Suppressor macrophage (primary cell): ENCODE results near the gene CALB2.
"Not testable (repeated sequence)": the region's sequence is repeated elsewhere in the genome, so short reads cannot be mapped to it uniquely, and the experiment has no call there.

Experiments
- DNase-seq, 4 experiments: peaks; one replicate each; pipeline ENCODE4 v3.0.0-alpha.2; 2020 to 2022
- total RNA-seq, 17 experiments: gene quantifications; one replicate each; lab custom pipeline; 2026; ENCODE audit warnings: mixed read lengths in 6 of 17, inconsistent platforms in 3 of 17; lab: John Stamatoyannopoulos, UW

CALB2 gene, protein sequence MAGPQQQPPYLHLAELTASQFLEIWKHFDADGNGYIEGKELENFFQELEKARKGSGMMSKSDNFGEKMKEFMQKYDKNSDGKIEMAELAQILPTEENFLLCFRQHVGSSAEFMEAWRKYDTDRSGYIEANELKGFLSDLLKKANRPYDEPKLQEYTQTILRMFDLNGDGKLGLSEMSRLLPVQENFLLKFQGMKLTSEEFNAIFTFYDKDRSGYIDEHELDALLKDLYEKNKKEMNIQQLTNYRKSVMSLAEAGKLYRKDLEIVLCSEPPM
- total RNA-seq: 0 to 1.3 (median 0) reads per million in 17 experiments

DNA sequence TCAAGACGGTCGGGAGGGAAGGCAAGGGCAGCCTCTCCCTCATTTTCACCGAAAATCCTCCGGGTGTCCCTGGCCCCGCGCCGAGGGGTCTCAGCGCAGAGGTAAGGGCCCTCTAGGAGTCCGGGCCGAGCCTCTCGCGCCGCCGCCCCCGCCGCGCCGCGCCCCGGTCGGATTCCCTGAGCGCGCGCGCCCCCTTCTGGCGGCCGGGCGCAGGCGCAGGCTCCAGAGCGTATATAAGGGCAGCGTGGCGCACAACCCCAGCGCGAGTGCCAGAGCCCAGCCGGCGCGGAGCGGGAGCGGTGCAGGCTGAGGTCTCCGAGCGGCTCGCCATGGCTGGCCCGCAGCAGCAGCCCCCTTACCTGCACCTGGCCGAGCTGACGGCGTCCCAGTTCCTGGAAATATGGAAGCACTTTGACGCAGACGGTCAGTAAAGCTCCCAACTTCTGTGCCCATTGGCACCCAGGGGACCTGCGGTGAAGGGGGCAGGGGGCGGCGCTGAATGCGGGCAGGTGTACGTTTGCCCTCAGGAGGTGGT lies at the start of gene CALB2:
Gene CALB2, plus strand, starts transcription at position 260 of the 535 bp plus-strand sequence. Its CDS starts 70 bp downstream, at position 330.
- peak; percentile 66 to 88 (median 82) for DNase-seq

DNA sequence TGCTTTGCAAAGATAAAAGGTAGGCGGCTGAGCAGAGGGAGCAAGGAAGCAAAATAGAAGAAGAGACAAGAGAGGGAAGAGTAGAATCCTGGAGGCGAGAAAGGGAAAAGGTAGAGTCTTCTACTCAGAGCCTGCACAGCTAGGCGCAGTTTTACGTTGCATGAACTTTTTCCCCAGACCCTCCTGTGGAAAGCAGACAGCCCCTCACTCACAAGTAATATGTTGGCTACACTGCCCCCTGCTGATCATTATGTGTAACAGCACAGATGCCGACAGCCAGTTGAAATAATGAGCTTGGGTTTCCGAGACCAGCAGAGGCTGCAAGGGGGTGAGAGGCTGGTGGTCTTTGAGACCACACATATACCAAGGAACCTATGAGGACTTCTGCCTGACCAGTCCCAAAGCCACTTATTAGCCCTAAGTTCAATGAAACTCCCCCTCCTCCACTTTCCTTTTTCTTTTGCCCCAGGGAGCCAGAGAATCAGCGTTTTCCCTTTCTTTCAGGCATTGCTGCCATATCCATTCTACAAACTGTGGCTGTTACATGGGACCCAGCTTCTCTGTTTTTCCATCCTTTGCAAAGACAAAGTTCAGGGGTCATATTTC lies 46.9 kb upstream of the CALB2 start:
- DNase-seq: peak; percentile 41 to 55 (median 42)

DNA sequence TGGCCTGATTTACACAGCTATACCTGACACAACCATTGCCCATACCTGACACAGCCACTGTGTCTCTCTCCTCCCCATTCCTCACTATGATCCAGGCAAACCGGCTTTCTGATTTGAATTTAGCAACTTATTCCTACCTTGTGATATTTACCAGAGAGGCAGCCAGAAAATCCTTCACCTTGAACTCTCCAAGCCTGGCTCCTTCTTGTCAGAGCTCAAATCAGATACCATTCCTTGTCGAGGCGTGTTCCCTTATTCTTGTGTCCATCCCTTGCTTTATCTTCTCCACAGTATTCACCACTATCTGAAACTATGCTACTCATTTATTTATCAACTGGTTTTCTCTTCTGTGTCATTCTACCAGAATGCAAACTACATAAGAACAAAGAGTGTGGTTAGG lies 44.9 kb upstream of the CALB2 start:
- DNase-seq: not testable (repeated sequence)

DNA sequence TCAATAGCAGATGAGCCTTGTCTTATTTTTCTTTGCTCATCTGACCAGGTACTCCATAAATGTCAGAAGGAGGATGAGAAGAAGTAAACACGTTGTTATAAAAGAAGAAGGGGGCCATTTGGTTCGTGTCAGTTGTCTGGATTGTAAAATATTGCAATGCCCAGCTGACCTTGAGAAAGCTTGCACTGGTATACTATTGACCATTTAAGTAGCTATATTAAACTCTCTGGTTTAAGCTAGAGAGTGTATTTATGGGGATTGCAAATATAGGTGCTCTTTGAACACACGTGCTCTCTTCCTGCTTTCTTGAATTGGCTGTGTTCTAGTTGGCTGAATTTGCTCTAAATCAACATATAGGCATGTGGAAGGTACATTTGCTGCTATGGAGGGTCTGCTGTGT lies 43.3 kb upstream of the CALB2 start:
- no peak for DNase-seq

DNA sequence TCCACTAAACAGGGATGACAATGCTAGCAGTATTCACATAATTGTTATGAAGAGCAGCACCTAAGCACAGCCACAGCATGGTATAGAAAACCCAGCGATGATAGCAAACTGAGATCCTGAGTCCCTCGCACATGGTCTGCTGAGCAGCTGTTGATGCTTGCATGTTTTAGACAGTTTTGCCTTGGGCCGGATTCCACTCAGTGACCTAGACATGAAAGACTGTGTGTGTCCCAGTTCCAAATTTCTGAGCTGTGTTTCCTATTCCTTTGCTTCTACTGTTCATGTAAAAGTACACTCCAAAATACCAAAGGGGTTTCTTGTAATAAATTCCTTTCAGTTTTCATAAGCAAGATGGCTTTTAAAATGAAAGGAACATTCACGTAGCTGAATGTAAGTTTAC lies 38.5 kb upstream of the CALB2 start:
- DNase-seq: no peak

DNA sequence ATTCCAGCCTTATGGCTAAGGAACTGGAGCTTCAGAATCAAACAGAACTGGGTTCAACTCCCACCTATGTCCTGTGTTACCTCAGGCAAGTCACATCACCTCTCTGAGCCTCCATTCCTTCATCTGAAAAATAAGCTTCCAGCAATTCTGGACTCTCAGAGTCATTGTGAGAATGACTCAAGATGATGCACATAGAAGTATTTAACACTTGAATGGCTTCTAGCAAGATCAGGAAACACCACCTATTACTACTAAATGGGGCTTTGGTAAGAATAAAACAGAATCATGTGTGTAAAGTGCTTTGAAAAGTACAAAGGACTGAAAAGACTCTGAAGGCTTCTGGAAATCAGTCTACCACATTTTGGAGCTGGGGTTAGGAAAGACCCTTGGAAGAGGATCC lies 30.8 kb upstream of the CALB2 start:
- DNase-seq: no peak

DNA sequence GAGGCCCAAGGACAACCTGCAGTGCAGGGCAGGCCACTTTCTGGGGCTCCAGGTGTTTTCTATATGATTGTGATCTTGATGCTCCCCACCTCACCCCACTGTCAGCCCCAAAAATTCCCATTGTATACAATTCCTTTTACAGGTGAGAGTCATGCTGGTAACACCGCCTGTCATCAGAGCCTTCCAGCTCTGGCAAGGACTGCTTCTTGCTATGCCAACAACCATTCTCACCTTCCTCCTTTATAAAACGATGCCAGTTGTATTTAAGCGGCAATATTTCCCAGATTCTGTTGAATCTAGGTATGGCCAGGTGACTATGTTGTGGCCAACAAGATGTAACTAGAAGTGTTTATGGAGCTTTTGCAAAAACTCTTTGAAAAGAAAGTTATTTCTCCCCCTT lies 30.4 kb upstream of the CALB2 start:
- no peak for DNase-seq

DNA sequence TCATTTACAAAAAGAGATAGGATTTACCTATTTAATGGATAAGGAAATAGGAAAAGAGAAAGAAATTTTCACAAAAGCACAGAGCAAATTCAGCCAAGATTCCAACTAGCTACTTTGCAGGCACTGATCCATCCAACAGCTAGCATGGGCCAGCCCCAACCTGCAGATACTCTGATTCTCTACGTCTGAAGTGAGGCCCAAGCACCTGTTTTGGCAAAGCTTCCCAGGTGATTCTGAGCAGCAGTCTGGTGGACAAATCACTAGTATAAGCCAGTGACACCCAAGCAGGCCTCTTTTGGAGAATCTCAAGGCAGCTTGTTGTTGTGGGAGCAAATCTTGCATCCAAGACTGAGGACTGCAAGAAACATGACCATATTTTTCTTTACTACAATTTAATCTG lies 20.9 kb upstream of the CALB2 start:
- DNase-seq: no peak

DNA sequence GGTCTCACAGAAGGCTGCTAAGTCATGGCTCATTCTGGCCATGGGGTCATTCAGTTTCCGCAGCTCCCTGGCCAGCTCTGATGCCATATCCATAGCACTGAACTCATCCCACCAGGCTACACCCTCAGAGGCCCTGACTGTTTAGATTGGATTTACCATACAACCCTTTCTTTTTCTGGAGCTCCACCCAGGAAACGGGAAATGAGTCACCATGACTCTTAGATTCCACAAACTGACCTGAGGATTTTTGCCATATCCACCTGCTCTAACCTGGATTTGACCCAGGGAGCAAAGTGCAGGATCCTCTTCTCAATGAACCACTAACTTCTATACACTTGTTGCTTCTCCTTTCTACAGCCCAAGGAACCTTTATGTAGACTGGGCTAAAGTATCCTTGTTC lies 20.3 kb upstream of the CALB2 start:
- DNase-seq: no peak

DNA sequence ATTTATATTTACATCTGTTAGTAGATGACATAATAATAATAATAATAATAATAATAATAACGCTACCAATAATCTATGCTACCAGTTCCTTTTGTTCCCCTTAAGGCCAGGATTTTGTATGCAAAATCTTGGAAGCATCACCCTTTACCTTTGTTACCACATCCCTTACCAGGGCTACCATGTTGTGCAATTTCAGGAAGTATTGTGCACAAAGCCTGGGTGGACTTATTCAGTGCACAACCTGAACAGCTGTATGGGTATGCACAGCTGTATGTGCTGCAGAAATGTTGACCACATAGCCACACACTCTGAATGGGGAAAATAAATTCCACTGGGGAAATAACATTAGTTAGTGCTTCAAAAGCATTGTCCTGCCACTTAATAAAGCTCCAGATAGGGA lies 19.9 kb upstream of the CALB2 start:
- DNase-seq: no peak

DNA sequence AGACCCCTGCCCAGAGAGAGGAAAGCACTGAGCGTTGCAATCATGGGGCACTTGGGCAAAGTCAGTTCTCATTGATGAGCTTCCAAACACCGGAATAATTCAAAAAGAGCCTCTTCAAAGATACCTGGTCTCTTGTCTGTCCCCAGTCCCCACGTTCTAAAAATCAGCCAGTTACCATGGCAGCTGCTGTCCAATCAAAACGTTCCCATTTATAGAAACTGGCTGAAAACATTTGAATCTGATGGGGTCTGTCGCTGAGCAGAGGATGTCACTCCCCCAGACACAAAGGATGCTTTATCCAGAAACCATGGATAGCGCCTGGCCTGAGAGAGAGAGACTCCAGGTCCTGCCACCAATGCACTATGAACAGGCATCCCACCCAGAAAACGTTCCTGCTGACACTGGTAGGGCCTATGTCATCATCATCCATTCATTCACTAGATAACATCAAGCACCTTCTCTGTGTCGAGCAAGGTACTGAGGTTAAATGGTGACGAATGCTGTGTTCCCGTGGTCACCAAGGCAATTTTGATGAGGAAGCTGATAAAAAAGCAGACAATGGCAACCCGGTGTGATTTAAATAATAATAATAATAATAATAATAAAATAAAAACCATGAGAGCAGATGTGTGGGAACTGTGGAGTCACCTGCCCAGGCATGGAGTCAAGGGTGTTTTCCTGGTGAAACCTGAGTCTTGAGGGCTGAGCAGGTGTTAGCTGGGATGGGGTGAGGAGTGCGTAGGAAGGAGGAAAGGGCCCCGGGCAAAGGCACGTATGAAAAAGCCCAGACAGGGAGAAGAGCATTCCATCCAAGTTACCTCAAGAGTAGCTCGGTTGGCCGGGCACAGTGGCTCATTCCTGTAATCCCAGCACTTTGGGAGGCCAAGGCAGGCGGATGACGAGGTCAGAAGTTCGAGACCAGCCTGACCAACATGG lies 19.0 kb upstream of the CALB2 start:
- DNase-seq: no peak

DNA sequence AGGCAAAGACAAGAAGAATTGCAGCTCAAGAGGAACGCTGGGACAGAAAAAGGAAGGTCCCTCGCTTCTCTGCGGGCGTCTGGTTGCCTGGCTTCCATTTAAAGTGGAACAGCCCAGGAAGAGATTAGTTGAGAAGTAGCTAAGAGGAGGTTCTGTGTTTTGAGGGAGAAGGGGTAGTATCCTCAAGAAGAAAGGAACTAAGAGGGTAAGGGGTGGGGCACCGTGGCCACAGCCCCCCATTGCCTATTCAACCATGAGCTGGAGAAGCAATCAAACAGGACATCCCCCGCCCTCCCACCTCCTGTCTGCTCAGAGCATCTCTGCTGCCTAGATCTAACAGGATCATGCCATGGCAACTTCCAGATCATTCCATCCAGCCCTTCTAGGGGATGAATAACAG lies 18.1 kb upstream of the CALB2 start:
- DNase-seq: no peak

DNA sequence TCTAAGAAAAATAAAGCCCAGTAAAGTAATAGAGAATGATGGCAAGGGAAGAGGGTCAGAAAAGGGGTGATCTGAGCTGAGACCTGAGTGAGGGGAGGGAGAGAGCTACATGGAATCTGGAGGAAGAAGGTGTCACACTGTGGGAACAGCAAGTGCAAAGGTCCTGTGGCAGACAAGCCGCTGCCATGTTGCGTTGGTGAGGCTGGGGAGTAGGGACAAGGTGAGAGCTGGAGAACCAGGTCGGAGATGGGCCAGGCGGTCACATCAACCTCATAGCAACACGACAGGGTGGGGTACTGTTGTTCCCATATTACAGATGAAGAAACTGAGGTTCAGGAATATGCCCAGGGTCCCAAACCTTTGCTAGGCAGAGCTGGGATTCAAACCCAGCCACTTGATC lies 16.6 kb upstream of the CALB2 start:
- no peak for DNase-seq

DNA sequence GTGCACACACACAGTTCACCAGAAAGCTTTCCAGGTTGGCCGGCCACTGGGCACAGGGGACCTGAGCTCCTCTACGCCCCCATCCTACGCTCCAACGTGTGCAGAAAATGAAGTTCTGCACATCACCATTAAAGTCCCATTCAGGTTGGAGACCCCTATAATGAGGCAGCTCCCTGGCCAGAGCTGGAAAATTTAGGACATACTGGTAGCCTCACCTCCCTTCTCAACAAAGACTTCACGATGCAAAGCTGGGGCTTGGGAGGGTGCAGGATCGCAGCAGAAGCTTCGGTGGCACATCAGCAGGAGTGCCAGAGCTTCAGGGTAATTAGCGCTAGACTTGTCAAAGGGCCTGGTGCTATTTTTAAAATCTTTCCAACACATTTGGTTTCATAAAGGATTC lies 15.4 kb upstream of the CALB2 start:
- no peak for DNase-seq

DNA sequence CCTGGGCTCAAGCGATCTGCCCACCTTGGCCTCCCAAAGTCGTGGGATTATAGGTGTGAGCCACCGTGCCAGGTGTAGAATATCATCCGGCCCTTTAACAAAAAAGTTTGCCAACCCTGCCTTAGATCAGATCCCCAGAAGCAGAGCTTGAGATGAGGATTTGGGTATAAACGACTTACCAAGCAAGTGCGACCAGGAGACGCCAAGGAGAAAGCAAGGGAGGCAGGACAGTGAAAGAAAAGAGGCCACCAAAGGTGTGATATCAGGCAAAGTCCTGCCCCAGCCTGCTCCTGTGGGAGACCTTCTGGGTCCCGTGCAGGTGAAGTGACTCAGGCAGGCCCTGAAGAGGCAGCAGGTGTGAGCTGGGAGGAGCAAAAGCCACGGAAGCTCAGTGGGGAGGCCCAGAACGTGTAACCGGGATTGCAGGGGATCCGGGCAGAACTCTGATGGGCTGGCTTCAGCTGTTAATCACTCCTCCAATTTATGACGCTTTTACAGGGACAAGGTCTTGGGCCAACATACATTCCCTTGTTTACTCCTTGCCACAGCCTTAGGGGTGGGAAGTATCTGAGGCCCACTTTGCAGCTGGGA lies 14.1 kb upstream of the CALB2 start:
- DNase-seq: no peak

DNA sequence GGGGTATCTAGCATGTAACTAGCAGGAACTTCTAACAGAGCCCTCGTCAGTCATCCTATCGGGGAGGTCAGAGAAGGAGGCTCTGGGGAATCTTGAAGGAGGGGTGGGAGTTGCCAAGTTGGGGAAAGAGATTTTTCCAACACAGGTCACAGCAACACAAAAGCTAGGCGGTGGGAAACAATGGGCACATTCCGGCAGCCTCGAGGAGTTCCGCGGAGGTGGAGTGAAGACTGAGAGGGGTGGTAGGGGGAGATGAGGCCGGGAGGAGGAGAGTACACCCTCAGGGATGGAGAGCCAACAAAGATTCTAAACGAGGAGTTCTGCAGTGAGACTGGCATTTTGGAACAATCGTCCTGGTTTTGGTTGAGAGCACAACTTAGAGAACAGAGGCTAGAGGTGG lies 13.5 kb upstream of the CALB2 start:
- DNase-seq: no peak

DNA sequence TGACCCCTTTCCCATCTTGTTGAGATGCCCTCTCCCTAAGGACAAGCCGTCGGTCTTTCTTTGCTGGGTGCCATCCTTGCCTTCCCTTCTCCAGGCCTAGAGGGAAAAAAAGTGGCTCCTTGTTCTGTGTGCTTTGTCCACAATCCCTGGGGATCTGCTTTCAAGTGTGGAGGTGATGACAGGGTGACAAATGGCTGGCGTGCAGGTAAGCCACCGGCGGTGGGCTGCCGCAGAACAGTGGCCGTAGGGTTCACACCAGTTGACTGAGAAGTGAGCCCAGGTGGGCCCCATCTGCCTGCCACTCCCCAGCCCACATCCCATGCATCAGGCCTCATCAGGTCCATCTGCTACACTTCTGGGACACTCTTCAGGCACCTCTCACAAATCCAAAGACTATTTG lies 11.4 kb upstream of the CALB2 start:
- DNase-seq: no peak

DNA sequence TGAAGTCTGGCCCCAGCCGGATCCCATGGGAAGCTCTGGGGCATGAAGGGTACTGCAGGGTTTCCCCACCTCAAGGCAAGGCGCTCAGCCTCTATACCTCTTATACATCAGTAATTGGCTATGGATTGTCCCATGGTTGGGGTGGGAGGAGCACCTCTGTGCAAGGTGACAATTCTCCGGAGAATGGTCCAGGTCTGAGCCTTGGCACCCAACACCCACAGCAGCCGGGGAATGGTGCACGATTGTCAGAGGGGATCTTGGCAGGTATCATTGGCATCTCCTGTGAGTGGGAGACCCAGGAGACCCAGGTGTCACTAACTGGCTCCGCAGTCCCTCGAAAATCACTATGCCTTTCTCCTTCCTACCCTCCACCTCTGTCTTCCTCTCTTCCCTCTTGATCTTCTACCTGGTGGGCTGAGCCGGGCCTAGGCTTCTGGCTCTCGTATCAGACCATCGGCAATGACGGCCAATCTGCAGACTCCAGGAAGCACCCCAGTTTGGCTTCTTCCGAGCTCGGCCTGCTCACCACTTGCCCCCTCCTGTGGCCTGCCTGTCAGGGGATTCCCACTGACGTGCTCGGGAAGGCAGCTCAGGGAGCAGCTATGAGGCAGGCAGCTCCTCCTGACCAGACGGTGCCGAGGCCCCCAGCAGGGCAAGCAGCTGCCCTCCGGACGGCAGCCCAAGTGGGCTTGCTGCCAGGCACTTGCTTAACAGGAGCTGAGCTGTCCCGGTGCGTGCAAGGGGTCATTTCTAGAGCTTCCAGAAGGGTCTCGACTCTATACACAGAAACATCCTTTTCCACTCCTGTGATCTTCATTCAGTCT lies 10.0 kb upstream of the CALB2 start:
- DNase-seq: no peak

DNA sequence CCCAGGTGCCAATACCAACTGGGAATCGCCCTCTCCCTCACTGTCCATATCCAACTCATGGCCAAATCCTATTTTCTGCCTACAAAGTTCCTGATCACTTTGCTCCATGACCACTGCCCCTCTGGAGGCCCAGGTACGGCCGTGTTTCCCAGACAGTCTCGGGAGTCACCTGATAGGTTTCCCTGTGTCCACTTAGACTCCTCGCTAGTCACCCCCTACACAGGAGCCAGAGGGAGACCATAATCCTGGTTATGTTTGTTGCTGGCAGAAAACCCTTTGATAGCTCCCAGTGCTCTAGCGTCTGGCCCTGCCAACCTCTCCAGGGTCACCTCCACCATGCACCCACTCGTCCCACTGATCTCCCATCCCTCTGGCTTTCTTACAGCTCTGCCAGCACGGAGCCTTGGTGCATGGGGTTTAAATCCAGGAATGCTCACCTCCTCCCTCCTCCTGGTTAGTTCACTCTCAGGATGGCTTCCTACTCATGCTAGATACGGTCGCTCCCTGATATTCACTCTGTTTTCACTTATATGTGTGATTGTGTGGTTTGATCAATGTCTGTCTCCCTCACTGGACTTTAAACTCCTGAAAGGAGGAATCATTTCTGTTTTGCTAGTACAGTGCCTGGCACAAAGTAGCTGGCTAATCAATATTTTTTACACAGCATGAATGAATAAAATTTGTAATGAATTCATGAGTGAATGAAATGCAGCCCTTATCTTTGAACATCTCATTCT lies 7.5 kb upstream of the CALB2 start:
- DNase-seq: no peak

DNA sequence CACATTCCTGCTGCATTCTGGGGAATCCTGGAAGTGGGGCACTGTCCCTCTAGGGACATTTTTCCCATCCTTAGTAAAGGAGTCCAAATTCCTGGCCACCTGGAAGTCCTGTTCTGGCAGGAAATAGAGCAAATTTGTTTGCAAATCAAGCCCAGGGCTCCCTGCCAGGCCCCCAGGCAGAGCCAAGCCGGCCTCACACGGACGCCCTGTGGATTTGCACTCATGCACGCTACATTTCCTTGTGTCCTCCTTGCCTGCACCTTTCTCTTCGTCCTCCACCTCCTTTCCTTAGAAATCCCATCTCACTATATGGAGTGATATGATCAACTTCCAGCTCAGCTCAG lies 7.0 kb upstream of the CALB2 start:
- no peak for DNase-seq

DNA sequence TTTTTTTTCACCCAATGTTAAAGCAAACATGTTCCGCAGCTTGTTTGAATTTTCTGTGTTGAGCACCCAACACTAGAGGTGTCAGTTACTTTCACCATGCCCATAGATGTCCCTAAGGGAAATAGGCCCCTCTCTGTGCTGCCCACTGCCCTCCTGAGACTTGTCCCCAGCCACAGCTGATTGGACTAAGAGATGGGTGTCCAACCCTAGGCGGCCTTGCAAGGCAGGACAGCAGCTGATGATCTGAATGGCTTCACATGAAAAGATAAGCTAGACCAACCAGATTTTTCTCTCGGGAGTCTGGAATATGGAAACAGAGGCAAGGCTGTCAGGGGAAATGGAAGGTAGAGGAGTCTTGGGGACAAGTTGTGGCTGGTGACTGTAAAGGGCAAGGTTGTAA lies 6.1 kb upstream of the CALB2 start:
- DNase-seq: no peak
